Transverse colon (tissue), 3 donors: Measurements from ENCODE around the gene USP48.

Experiments used
- POLR2A ChIP-seq: fragments of 450-650 bp; IDR thresholded peaks from one replicate; pipeline ENCODE4 v1.6.1; 2016; ENCODE audit warnings: antibody characterized with exemption, mild to moderate bottlenecking, moderate library complexity
- TF ChIP-seq, protein P1 (sequence below), 5 experiments: fragments of 200-600 bp in 3 of 5; fragments of 450-650 bp in 2 of 5; sonication (generic) in 3 of 5; IDR thresholded peaks; 1 replicate in 2 of 5; 2 replicates in 3 of 5; pipeline ENCODE4 v1.5.1; 2016 to 2017; ENCODE audit warnings: antibody characterized with exemption in 5 of 5, inconsistent platforms in 3 of 5, mild to moderate bottlenecking in 2 of 5, moderate library complexity in 1 of 5

DNA sequence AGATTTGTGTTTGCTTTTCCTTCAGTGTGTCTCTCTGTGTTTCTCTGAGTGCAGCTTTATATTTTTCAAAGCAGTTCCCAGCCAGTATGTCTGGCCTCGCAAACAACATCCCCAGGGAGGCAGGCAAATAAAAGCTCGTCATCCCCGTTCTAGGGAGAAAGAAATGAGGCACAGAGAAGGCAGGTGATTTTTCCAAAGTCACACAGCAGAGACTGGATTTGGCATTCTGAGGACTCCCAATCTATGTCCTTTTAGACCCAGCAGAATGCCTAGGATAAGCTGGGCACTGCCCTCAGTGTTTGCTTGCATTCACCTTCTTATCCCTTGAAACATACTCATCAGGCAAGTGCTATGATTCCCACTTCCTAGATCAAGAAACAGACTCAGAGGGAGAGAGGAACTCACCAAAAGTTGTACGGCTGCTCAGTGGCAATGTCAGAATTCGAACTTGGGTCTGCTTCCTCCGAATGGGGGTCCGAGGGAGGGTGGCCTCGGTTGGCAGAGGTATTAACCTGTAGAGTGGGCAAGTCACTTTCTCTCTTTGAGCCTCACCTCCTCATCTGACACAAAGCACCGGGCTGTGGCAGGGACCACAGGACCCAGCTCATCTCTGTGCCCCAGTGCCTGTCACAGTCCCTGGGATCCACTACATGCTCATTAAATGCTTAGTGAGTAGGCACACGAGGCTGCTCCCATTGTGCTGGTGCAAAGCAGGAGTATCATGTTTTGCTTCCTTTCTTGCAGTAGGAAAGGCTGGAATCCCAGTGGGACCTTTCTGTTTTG is 118.0 kb downstream of the USP48 start:
- TF ChIP-seq, protein P1, sequence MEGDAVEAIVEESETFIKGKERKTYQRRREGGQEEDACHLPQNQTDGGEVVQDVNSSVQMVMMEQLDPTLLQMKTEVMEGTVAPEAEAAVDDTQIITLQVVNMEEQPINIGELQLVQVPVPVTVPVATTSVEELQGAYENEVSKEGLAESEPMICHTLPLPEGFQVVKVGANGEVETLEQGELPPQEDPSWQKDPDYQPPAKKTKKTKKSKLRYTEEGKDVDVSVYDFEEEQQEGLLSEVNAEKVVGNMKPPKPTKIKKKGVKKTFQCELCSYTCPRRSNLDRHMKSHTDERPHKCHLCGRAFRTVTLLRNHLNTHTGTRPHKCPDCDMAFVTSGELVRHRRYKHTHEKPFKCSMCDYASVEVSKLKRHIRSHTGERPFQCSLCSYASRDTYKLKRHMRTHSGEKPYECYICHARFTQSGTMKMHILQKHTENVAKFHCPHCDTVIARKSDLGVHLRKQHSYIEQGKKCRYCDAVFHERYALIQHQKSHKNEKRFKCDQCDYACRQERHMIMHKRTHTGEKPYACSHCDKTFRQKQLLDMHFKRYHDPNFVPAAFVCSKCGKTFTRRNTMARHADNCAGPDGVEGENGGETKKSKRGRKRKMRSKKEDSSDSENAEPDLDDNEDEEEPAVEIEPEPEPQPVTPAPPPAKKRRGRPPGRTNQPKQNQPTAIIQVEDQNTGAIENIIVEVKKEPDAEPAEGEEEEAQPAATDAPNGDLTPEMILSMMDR (IDR thresholded peaks at IDR 0.05) = no peak
- TF ChIP-seq POLR2A = no peak
